Pulmonary artery endothelial cell (primary cell): ENCODE data around the gene COTL1. TPM values are rescaled to one million over a fixed set of nuclear protein-coding genes. Genes with fewer than 3 reads are reported as not detected.

ENCODE experiments used
- total RNA-seq: library from RNA; depleted of rRNA; stranded (reverse); fragments of >200 nt; gene quantifications from 2 replicates; pipeline ENCODE4 v1.2.3, GENCODE V29; 2014

Gene COTL1
- total RNA-seq, 1 donor from 2014 or later: 124 TPM

Other genes with a start within 250 kb of the COTL1 start
- not detected in 2 replicates for gene ATP2C2, start 249.5 kb downstream of the COTL1 start, total RNA-seq
- gene MEAK7, start 113.4 kb downstream of the COTL1 start, total RNA-seq: 15.6 and 15.9 TPM in 2 replicates
- gene KLHL36, start 30.4 kb upstream of the COTL1 start, total RNA-seq: 62.3 and 63.6 TPM in 2 replicates
- 55.1 and 65.3 TPM in 2 replicates for gene USP10, start 81.9 kb upstream of the COTL1 start, total RNA-seq
- gene CRISPLD2, start 201.9 kb upstream of the COTL1 start, total RNA-seq: 0.07 and 0.13 TPM in 2 replicates